Gastroesophageal sphincter (tissue), 4 donors: ENCODE data around the gene LPCAT4. TPM values are rescaled to one million over a fixed set of nuclear protein-coding genes. Genes with fewer than 3 reads are reported as not detected.

Experiments
- ATAC-seq: fragments of 150-250 bp; one replicate; pipeline ENCODE4 v1.9.1; 2016; ENCODE audit warnings: mild to moderate bottlenecking, moderate library complexity
- H3K27ac ChIP-seq, 4 donors: fragments of 200-600 bp; sonication (generic) in 3 of 4; 1 replicate in 3 of 4; 2 replicates in 1 of 4; pipeline ENCODE4 v1.5.1; 2016 to 2019
- H3K27me3 ChIP-seq: fragments of 200-600 bp; sonication (generic); one replicate; pipeline ENCODE4 v1.5.1; 2019
- H3K36me3 ChIP-seq, 2 donors: fragments of 200-600 bp; sonication (generic); one replicate each; pipeline ENCODE4 v1.5.1; 2019; ENCODE audit warnings: control low read depth in 1 of 2
- H3K4me1 ChIP-seq, 3 donors: fragments of 200-600 bp; sonication (generic); 1 replicate in 2 of 3; 2 replicates in 1 of 3; pipeline ENCODE4 v1.5.1; 2016 to 2019; ENCODE audit warnings: control low read depth in 2 of 3
- H3K4me3 ChIP-seq, 2 donors: fragments of 200-600 bp; sonication (generic); one replicate each; pipeline ENCODE4 v1.5.1; 2019; ENCODE audit warnings: mild to moderate bottlenecking in 1 of 2, moderate library complexity in 1 of 2
- H3K9me3 ChIP-seq, 3 donors: fragments of 200-600 bp; sonication (generic); one replicate each; pipeline ENCODE4 v1.5.1; 2017 to 2019; ENCODE audit warnings: control low read depth in 2 of 3
- CTCF ChIP-seq, 4 experiments: fragments of 200-600 bp in 2 of 4; fragments of 450-650 bp in 2 of 4; sonication (generic) in 1 of 4; IDR thresholded peaks; one replicate each; pipeline ENCODE4 v1.5.1; 2017 to 2019; ENCODE audit warnings: antibody characterized with exemption in 4 of 4, mild to moderate bottlenecking in 2 of 4, moderate library complexity in 2 of 4
- EP300 ChIP-seq: sonication (generic); formaldehyde crosslinking; IDR thresholded peaks from one replicate; pipeline ENCODE4 v1.6.1; 2017; ENCODE audit warnings: antibody characterized with exemption, mild to moderate bottlenecking
- POLR2A ChIP-seq, 2 donors: fragments of 450-650 bp; IDR thresholded peaks; one replicate each; pipeline ENCODE4 v1.6.1; 2017; ENCODE audit warnings: antibody characterized with exemption in 2 of 2, mild to moderate bottlenecking in 2 of 2, moderate library complexity in 1 of 2
- POLR2AphosphoS5 ChIP-seq: sonication (generic); formaldehyde crosslinking; IDR thresholded peaks from one replicate; pipeline ENCODE4 v1.6.1; 2017; ENCODE audit warnings: antibody characterized with exemption
- WGBS, 2 donors: methylation state at CpG; one replicate each; pipeline ENCODE4 v1.1.5; 2018; ENCODE audit warnings: low coverage in 1 of 2; 5-methylcytosine and 5-hydroxymethylcytosine counted together
- total RNA-seq, 4 donors: library from RNA; depleted of rRNA; stranded (reverse); fragments of >200 nt; gene quantifications; one replicate each; pipeline ENCODE4 v1.1.0, GENCODE V29; 2016

The LPCAT4 gene
- total RNA-seq, 4 donors from 2014 or later: 6.8 to 13.5 (median 10.7) TPM

- no peak for TF ChIP-seq POLR2AphosphoS5
- TF ChIP-seq CTCF (IDR thresholded peaks at IDR 0.05): no peak
- no peak for TF ChIP-seq POLR2A (IDR thresholded peaks at IDR 0.05)
- no peak for TF ChIP-seq EP300
- ATAC-seq: peak; percentile 34
- Histone ChIP-seq H3K4me1 (peaks cover 0 to 30% (median 13%) of the 10 kb centered on the region in 3 donors), H3K27me3 (no peaks in the 10 kb centered on the region), H3K4me3 (peak overlapping the region; percentile 77 to 95), H3K36me3 (peaks cover 0 to 22% of the 10 kb centered on the region in 2 donors), H3K9me3 (no peaks in the 10 kb centered on the region), H3K27ac (peak overlapping the region in 3 of 4 donors; percentile 97 to 98 (median 98))
- WGBS, 2 donors: 1 to 2% methylated on average over 8 to 19 of the region's 37 CpGs
Measured at GRCh38 chr15:34366271-34367065, 528 bp downstream of the LPCAT4 start.

GRCh38 chr15:34365836-34366235 is 1.2 kb downstream of the LPCAT4 start:
- TF ChIP-seq POLR2A (IDR thresholded peaks at IDR 0.05): no peak
- no peak for TF ChIP-seq CTCF (IDR thresholded peaks at IDR 0.05)
- TF ChIP-seq EP300: no peak
- TF ChIP-seq POLR2AphosphoS5: no peak
- no peaks in the 10 kb centered on the region for H3K27me3 ChIP-seq
- peak overlapping the region; percentile 77 to 95 for H3K4me3 ChIP-seq
- peak overlapping the region in 3 of 4 donors; percentile 97 to 98 (median 98) for H3K27ac ChIP-seq
- peaks cover 0 to 30% (median 13%) of the 10 kb centered on the region in 3 donors for H3K4me1 ChIP-seq
- WGBS, 2 donors: 15 to 45% methylated on average over 3 to 4 of the region's 5 CpGs
- peaks cover 0 to 28% of the 10 kb centered on the region in 2 donors for H3K36me3 ChIP-seq
- H3K9me3 ChIP-seq: no peaks in the 10 kb centered on the region
- no peak for ATAC-seq

GRCh38 chr15:34365091-34365825 is 1.7 kb downstream of the LPCAT4 start:
- ATAC-seq: no peak
- WGBS, 2 donors: 70 to 88% methylated on average over 2 to 7 of the region's 16 CpGs
- Histone ChIP-seq H3K4me3 (peak overlapping the region in 1 of 2 donors; percentile 95), H3K27ac (peak overlapping the region in 2 of 4 donors; percentile 97 to 98), H3K9me3 (no peaks in the 10 kb centered on the region), H3K4me1 (peaks cover 0 to 30% (median 13%) of the 10 kb centered on the region in 3 donors), H3K27me3 (no peaks in the 10 kb centered on the region), H3K36me3 (peaks cover 0 to 34% of the 10 kb centered on the region in 2 donors)
- no peak for TF ChIP-seq EP300
- no peak for TF ChIP-seq CTCF (IDR thresholded peaks at IDR 0.05)
- no peak for TF ChIP-seq POLR2A (IDR thresholded peaks at IDR 0.05)
- no peak for TF ChIP-seq POLR2AphosphoS5

- 95% methylated on average over 7 to 8 of the region's 8 CpGs for WGBS, 2 donors
- Histone ChIP-seq H3K27ac (no peak overlapping the region), H3K9me3 (no peaks in the 10 kb centered on the region), H3K4me1 (peaks cover 0 to 30% (median 13%) of the 10 kb centered on the region in 3 donors), H3K36me3 (peaks cover 0 to 46% of the 10 kb centered on the region in 2 donors), H3K4me3 (no peak overlapping the region), H3K27me3 (no peaks in the 10 kb centered on the region)
- TF ChIP-seq EP300 (no peak), POLR2AphosphoS5 (no peak), CTCF (IDR thresholded peaks at IDR 0.05) (no peak), POLR2A (IDR thresholded peaks at IDR 0.05) (no peak)
- ATAC-seq: no peak
Measured at GRCh38 chr15:34364041-34364440, 3.0 kb downstream of the LPCAT4 start.
